Tibial artery (tissue), 4 donors: ENCODE results near the gene CRMP1.

Source experiments
- DNase-seq, 2 donors: peaks; one replicate each; pipeline ENCODE4 v3.0.0-alpha.2; 2019
- H3K27ac ChIP-seq, 2 donors: fragments of 200-600 bp; sonication (generic) in 1 of 2; 1 replicate in 1 of 2; 2 replicates in 1 of 2; pipeline ENCODE4 v1.5.1; 2018 to 2019; ENCODE audit warnings: mild to moderate bottlenecking in 1 of 2
- H3K27me3 ChIP-seq, 2 donors: fragments of 200-600 bp; sonication (generic) in 1 of 2; one replicate each; pipeline versions ENCODE4 v1.5.1 to v1.6.0; 2016 to 2019
- H3K36me3 ChIP-seq, 3 donors: fragments of 200-600 bp; sonication (generic) in 2 of 3; one replicate each; pipeline ENCODE4 v1.5.1; 2016 to 2019; ENCODE audit warnings: mild to moderate bottlenecking in 2 of 3
- H3K4me1 ChIP-seq, 4 donors: fragments of 200-600 bp; sonication (generic) in 2 of 4; 1 replicate in 3 of 4; 2 replicates in 1 of 4; pipeline ENCODE4 v1.5.1; 2016 to 2019
- H3K4me3 ChIP-seq, 2 donors: fragments of 200-600 bp; sonication (generic) in 1 of 2; 1 replicate in 1 of 2; 2 replicates in 1 of 2; pipeline ENCODE4 v1.5.1; 2018 to 2019; ENCODE audit warnings: mild to moderate bottlenecking in 2 of 2
- H3K9me3 ChIP-seq, 3 donors: fragments of 200-600 bp; sonication (generic) in 1 of 3; one replicate each; pipeline ENCODE4 v1.5.1; 2016 to 2019
- CTCF ChIP-seq, 2 experiments: fragments of 200-600 bp in 1 of 2; fragments of 450-650 bp in 1 of 2; IDR thresholded peaks; one replicate each; pipeline ENCODE4 v1.5.1; 2017 to 2019; ENCODE audit warnings: antibody characterized with exemption in 2 of 2, mild to moderate bottlenecking in 1 of 2, moderate library complexity in 1 of 2
- intact Hi-C: fragments of 100-400 bp; cut with DNase I; formaldehyde crosslinking; loops from one replicate; pipeline ENCODE4 v1.15.0; 2023; ENCODE audit warnings: low total_unique reads

CRMP1 gene

DNA sequence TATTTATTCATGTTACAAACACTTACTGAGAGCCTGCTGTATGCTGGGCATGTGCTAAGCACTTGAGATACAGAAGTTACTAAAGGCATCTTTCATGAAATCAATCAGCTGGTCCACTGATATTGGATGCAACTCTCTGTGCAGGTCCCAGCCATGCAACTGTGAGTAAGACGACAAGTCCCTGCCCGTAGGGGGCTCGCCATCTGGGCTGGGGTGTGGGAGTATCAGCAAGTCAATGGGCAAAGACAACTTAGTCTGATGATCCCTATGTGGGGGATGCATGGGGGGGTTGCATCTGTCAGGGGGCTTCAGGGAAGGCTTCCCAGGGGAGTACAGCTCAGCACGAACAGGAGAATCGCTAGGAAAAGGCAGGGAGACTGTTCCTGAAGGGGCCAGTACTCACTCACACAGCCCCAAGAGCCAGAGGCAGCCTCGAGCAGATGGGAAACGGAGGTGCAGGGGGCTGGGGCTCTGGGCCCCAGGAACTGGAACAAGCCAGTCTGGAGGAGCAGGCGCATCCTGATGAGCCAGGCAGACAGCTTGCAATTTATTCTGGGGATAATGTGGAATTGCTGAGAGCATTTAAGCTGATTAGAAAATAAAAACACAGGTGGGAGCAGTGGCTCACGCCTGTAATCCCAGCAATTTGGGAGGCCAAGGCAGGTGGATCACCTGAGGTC is 40.2 kb downstream of the CRMP1 start:
- Histone ChIP-seq H3K9me3 (peaks cover 0 to 3% (median 0%) of the 10 kb centered on the region in 3 donors), H3K36me3 (no peaks in the 10 kb centered on the region), H3K27me3 (no peaks in the 10 kb centered on the region), H3K4me1 (no peaks in the 10 kb centered on the region), H3K27ac (no peak overlapping the region), H3K4me3 (no peak overlapping the region)
- no peak for TF ChIP-seq CTCF (IDR thresholded peaks at IDR 0.05)
- intact Hi-C loops = no loop called here
- no peak for DNase-seq

DNA sequence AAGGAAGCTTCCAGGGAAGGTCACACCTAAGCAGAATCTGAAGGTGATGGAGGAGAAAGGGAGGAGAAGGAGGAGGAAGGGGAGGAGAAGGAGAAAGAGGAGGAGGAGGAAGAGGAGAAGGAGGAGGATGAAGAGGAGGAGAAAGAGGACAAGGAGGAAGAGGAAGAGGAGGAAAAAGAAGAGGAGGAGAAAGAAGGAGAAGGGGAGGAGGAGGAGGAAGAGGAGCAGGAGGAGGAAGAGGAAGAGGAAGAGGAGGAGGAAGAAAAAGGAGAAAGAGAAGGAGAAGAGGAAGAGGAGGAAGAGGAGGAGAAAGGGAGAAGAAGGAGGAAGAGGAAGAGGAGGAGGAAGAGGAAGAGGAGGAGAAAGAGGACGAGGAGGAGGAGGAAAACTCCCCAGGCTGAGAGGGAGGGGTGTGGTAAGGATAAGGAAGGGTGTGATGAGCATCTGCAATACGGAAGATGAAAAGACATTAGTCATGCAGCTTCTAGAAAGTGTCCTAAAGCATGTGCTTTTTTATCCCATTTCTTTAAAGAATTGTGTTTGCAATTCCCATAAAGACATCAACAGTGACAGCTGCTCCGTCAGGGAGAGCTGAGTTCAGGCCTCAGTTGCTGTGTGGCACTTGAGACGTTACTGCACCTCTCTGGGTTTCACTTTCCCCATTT is 41.1 kb downstream of the CRMP1 start:
- TF ChIP-seq CTCF (IDR thresholded peaks at IDR 0.05) = no peak
- Histone ChIP-seq H3K27me3 (no peaks in the 10 kb centered on the region), H3K4me1 (no peaks in the 10 kb centered on the region), H3K36me3 (no peaks in the 10 kb centered on the region), H3K4me3 (no peak overlapping the region), H3K27ac (no peak overlapping the region), H3K9me3 (peaks cover 0 to 9% (median 0%) of the 10 kb centered on the region in 3 donors)
- intact Hi-C loops = no loop called here
- DNase-seq = no peak

DNA sequence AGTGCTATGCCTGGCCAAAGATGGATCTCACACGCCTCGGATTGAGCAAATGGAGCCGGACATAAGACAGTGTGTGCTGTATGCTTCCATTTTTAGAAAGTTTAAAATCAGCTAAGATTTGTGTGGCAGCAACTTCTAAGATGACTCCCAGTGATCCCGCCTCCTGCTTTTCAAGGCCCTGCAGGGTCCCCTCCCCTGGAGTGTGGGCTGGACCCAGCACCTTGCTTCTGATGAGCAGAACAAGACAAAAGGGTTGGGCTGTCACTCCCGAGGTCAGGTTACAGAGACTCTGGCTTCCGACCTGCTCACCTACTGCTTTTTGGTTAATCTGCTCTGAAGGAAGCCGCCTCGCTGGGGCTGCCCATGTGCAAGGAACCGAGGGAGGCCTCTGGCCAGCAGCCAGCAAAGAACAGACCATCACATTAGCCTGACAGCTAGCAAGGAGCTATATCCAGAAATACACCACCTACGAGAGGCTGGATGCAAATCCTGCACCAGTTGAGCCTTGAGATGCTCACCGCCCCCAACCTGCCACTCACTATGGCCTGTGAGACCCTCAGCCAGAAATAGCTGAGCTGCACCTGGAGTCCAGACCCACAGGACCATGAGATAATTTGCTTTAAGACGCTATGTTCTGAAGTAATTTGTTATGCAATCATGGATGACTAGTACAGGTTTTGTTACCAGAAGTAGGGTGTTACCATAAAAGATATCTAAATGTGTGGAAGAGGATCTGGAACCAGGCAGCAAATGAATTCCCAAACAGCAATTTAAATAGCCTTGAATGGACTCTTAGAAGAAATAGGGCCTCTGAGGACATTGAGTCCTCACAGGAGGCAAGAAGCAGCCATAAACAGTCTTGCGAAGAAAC is 47.6 kb downstream of the CRMP1 start:
- no peak for DNase-seq
- intact Hi-C loops = no loop called here
- no peak overlapping the region for H3K27ac ChIP-seq

DNA sequence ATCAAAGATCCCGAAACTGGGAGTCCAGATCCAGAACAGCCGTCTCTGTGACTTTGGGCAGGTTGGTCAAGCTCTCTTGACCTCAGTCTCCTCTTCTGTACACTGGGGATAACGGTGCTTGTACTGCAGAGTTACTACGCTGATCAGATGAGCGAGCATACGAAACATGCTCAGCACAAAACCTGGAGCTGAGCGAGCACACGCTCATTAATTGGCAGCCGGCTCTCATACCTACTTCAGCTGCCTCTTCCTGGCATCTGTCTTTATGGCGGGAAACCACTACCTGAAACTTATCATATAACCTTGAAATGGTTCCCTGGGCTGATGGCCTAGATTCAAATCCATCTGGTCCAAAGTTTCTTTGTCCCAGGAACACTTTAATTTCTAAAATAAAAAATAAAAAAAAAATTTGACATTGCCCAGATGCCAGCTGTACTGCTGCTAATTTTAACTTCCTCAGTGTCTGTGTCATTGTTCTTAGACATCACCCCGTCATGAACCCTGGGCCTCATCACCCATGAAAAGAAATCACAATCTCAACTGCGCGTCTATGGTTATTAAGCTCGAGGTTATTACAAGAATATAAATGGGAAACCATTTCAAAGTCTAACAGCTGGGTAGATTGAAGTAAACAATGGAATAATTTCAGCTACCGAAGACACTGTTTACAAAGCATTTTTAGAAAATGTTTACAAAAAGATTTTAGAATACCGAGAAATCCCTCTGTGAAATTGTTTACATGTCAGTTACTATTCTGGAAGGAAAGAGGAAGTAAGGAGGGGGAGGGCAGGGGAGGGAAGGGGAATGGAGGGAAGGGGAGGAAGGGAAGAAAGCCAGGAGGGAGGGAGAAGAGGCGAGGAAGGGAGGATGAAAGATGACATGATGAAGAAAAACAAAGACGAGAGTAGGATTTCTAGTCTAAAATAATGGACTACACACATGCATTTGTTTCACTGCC is 49.0 kb downstream of the CRMP1 start:
- no peak for DNase-seq
- H3K27me3 ChIP-seq = no peaks in the 10 kb centered on the region
- H3K36me3 ChIP-seq = no peaks in the 10 kb centered on the region
- no peak overlapping the region for H3K27ac ChIP-seq
- H3K4me3 ChIP-seq = no peak overlapping the region
- TF ChIP-seq CTCF (IDR thresholded peaks at IDR 0.05) = no peak
- no peaks in the 10 kb centered on the region for H3K4me1 ChIP-seq
- H3K9me3 ChIP-seq = peaks cover 0 to 15% (median 8%) of the 10 kb centered on the region in 3 donors
- intact Hi-C loops = no loop called here

More for the DNA sequence above, 47.6 kb downstream of the CRMP1 start:
- no peak for TF ChIP-seq CTCF (IDR thresholded peaks at IDR 0.05)
- no peaks in the 10 kb centered on the region for H3K27me3 ChIP-seq
- peaks cover 0 to 15% (median 8%) of the 10 kb centered on the region in 3 donors for H3K9me3 ChIP-seq
- H3K4me3 ChIP-seq = no peak overlapping the region
- H3K36me3 ChIP-seq = no peaks in the 10 kb centered on the region
- no peaks in the 10 kb centered on the region for H3K4me1 ChIP-seq

DNA sequence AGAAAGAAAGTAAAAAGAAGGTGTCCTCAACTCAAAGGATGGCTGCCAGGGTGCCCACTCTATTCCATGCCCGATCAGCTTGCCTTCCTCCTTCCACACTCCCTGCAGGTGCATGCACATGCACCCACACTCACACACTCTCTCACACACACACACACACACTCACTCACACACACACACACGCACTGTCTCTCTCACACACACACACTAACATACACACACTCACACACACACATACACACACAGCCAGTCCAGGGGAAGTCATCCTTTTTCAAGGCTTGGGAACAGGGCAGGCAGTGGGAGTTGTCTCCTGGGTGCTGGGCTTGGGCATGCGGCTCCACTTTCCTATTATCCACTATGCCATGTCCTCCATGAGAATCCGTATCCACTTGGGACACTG is 50.4 kb downstream of the CRMP1 start:
- intact Hi-C loops = no loop called here
- Histone ChIP-seq H3K4me1 (no peaks in the 10 kb centered on the region), H3K36me3 (no peaks in the 10 kb centered on the region), H3K27me3 (no peaks in the 10 kb centered on the region), H3K9me3 (peaks cover 0 to 10% (median 8%) of the 10 kb centered on the region in 3 donors), H3K27ac (no peak overlapping the region), H3K4me3 (no peak overlapping the region)
- no peak for TF ChIP-seq CTCF (IDR thresholded peaks at IDR 0.05)
- no peak for DNase-seq
